HepG2 (cell line): ENCODE results near the gene CPT1A. TPM values are rescaled to one million over a fixed set of nuclear protein-coding genes. Genes with fewer than 3 reads are reported as not detected.

Source experiments
- ATAC-seq: fragments of 200-7000 bp; cut with Tn5 transposase; 3 replicates; pipeline ENCODE4 v1.9.1; 2020; ENCODE audit warnings: mild to moderate bottlenecking, moderate library complexity
- BruUV-seq: library from RNA; stranded (reverse); fragments of 400-500 nt; replicated peaks from 2 replicates; lab custom pipeline; 2021; lab: Mats Ljungman, UMichigan
- CTCF ChIA-PET: fragments of 300-600 bp; formaldehyde crosslinking; extraction: SDS; loops from one replicate; lab custom pipeline; 2021; ENCODE audit warnings: low total read pairs, inconsistent platforms, low intra/inter-chr PET ratio; lab: Yijun Ruan, JAX
- POLR2A ChIA-PET: fragments of 350-600 bp; sonication (Branson Sonifier 250); formaldehyde crosslinking; loops from one replicate; lab custom pipeline; 2020; ENCODE audit warnings: antibody characterized with exemption, inconsistent platforms; lab: Yijun Ruan, JAX
- DNase-seq: peaks from one replicate; pipeline ENCODE4 v3.0.0-alpha.2; 2015; ENCODE audit warnings: low spot score
- FAIRE-seq: peaks from 3 replicates; lab custom pipeline; 2011; peaks lifted over from hg19 to GRCh38; lab: Jason Lieb, UNC
- H2AFZ ChIP-seq: one replicate; pipeline ENCODE4 v1.6.1; 2011; ENCODE audit warnings: low read length, inconsistent platforms
- H3K27ac ChIP-seq: fragments of 300-600 bp; 3 replicates; pipeline ENCODE4 v1.8.0; 2011; ENCODE audit warnings: mixed run types, mild to moderate bottlenecking, mixed read lengths, low read length, inconsistent platforms; ENCODE audit not compliant: insufficient read depth; ENCODE audit errors: extremely low read length
- H3K27me3 ChIP-seq, 2 experiments: fragments of 200-600 bp in 1 of 2; 2 replicates in 1 of 2; 3 replicates in 1 of 2; pipeline versions ENCODE4 v1.6.0 to v1.8.0; 2011; ENCODE audit warnings: low read length in 2 of 2, mild to moderate bottlenecking in 2 of 2, moderate library complexity in 2 of 2, inconsistent platforms in 1 of 2; ENCODE audit not compliant: insufficient read depth in 2 of 2, control insufficient read depth in 1 of 2
- H3K36me3 ChIP-seq, 2 experiments: fragments of 200-600 bp in 1 of 2; replicated peaks in 1 of 2; 2 replicates in 1 of 2; 3 replicates in 1 of 2; pipeline versions ENCODE4 v1.5.1 to v1.8.0; 2011; ENCODE audit warnings: low read length in 2 of 2, inconsistent platforms in 1 of 2; ENCODE audit not compliant: insufficient read depth in 2 of 2, control insufficient read depth in 1 of 2
- H3K4me1 ChIP-seq: 2 replicates; pipeline ENCODE4 v1.5.1; 2012; ENCODE audit warnings: low read length, inconsistent platforms; ENCODE audit not compliant: insufficient read depth
- H3K4me2 ChIP-seq: 2 replicates; pipeline ENCODE4 v1.6.0; 2011; ENCODE audit warnings: low read depth, low read length, inconsistent platforms
- H3K4me3 ChIP-seq, 3 experiments: fragments of 200-600 bp in 1 of 3; sonication (generic), shearing (Covaris generic) in 1 of 3; replicated peaks in 1 of 3; 2 replicates each; pipeline ENCODE4 v1.5.1; 2011 to 2016; ENCODE audit warnings: low read length in 3 of 3, inconsistent platforms in 2 of 3, low read depth in 2 of 3, mild to moderate bottlenecking in 2 of 3, control low read depth in 1 of 3, mixed read lengths in 1 of 3; ENCODE audit not compliant: insufficient read depth in 1 of 3
- H3K79me2 ChIP-seq: one replicate; pipeline ENCODE4 v1.6.1; 2011; ENCODE audit warnings: low read length, inconsistent platforms; ENCODE audit not compliant: insufficient read depth
- H3K9ac ChIP-seq: 2 replicates; pipeline ENCODE4 v1.6.0; 2011; ENCODE audit warnings: mild to moderate bottlenecking, low read depth, low read length, inconsistent platforms; ENCODE audit not compliant: insufficient read depth
- H3K9me3 ChIP-seq: 2 replicates; pipeline ENCODE4 v1.5.1; 2012; ENCODE audit warnings: mild to moderate bottlenecking, low read length
- H4K20me1 ChIP-seq: 2 replicates; pipeline ENCODE4 v1.6.0; 2011; ENCODE audit warnings: inconsistent platforms, mild to moderate bottlenecking, low read length, moderate library complexity; ENCODE audit not compliant: insufficient read depth
- FOXK2 ChIP-seq: fragments of 450-650 bp; IDR thresholded peaks from 2 replicates; pipeline ENCODE4 v1.6.1; 2016
- ONECUT2 ChIP-seq: sonication (generic); formaldehyde crosslinking; IDR thresholded peaks from 2 replicates; pipeline ENCODE4 v1.4.0; 2020; ENCODE audit warnings: missing genetic modification reagents
- SMARCE1 ChIP-seq: fragments of 450-650 bp; IDR thresholded peaks from 2 replicates; pipeline ENCODE4 v1.6.1; 2017; ENCODE audit warnings: borderline replicate concordance
- TEAD3 ChIP-seq: optimal IDR thresholded peaks from 2 replicates; pipeline ENCODE3; 2016; ENCODE audit warnings: borderline replicate concordance
- USF2 ChIP-seq, 2 experiments: sonication (generic) in 1 of 2; formaldehyde crosslinking in 1 of 2; IDR thresholded peaks; 2 replicates each; pipeline versions ENCODE4 v1.5.1 to v1.6.1; 2011 to 2020; ENCODE audit warnings: borderline replicate concordance in 1 of 2, low read depth in 1 of 2, low read length in 1 of 2, mild to moderate bottlenecking in 1 of 2, missing genetic modification reagents in 1 of 2, moderate library complexity in 1 of 2
- ZBED4 ChIP-seq: sonication (generic); formaldehyde crosslinking; IDR thresholded peaks from 2 replicates; pipeline ENCODE4 v1.4.0; 2020; ENCODE audit warnings: missing genetic modification reagents, borderline replicate concordance
- ZNF224 ChIP-seq: sonication (generic); formaldehyde crosslinking; IDR thresholded peaks from 2 replicates; pipeline ENCODE4 v1.5.0; 2020; ENCODE audit warnings: mild to moderate bottlenecking, missing genetic modification reagents
- ZNF326 ChIP-seq: sonication (generic); formaldehyde crosslinking; IDR thresholded peaks from 2 replicates; pipeline ENCODE4 v1.4.0; 2020; ENCODE audit warnings: missing genetic modification reagents, borderline replicate concordance
- ZNF33B ChIP-seq: sonication (generic); formaldehyde crosslinking; IDR thresholded peaks from 2 replicates; pipeline ENCODE4 v1.5.1; 2020; ENCODE audit warnings: mild to moderate bottlenecking, missing genetic modification reagents
- WGBS: methylation state at CpG from one replicate; pipeline ENCODE4 v1.1.6; 2017; ENCODE audit warnings: low lambda C conversion rate; 5-methylcytosine and 5-hydroxymethylcytosine counted together
- in situ Hi-C: cut with HindIII; loops from 2 replicates; pipeline ENCODE4 v1.10.0; 2017; ENCODE audit warnings: low pct_unique_long_range_greater_than_20kb; ENCODE audit not compliant: extremely low pct_ligation_motif_present
- intact Hi-C: fragments of 100-400 bp; cut with micrococcal nuclease; formaldehyde crosslinking; loops from one replicate; pipeline ENCODE4 v1.10.0; 2022; ENCODE audit not compliant: unreplicated experiment
- polyA plus RNA-seq, 8 experiments: library from polyadenylated mRNA; depleted of rRNA in 3 of 8; stranded (reverse) in 7 of 8; unstranded in 1 of 8; fragments of >200 nt; fragmentation: Illumina TruSeq in 4 of 8; extraction: Trizol in 4 of 8; gene quantifications; 2 replicates each; pipeline versions ENCODE4 v1.2.1 to v1.2.3, GENCODE V29; 2011 to 2016; ENCODE audit warnings: low read depth in 4 of 8, missing spikeins in 1 of 8, mixed read lengths in 1 of 8; ENCODE audit not compliant: insufficient read depth in 1 of 8
- total RNA-seq, 5 experiments: library from RNA; depleted of rRNA; stranded (reverse); fragments of >200 nt; fragmentation: Illumina TruSeq; extraction: Trizol; gene quantifications; 2 replicates each; pipeline ENCODE4 v1.2.3, GENCODE V29; 2016; ENCODE audit warnings: low read depth in 1 of 5
- TF ChIP-seq, protein P1 (sequence below): sonication (generic); formaldehyde crosslinking; IDR thresholded peaks from 2 replicates; pipeline ENCODE4 v1.8.0; 2022; ENCODE audit warnings: missing genetic modification reagents, low read depth, mild to moderate bottlenecking, borderline replicate concordance

CPT1A gene
- total and polyA plus RNA-seq, 2 of the 13 experiments (the other 11 are each of a cell fraction or from before 2014, with no cell fraction given) = 7.0 to 7.1 TPM

GRCh38 chr11:68772936-68773335 is 68.8 kb downstream of the CPT1A start:
- TF ChIP-seq, protein P1, sequence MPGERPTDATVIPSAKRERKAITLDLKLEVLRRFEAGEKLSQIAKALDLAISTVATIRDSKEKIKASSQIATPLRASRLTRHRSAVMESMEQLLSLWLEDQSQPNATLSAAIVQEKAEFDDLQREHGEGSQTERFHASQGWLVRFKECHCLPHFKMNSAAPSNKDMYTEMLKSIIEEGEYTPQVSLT (CRISPR knock-in tag) = no peak
- TF ChIP-seq USF2 (IDR thresholded peaks at IDR 0.05; ENCODE audit: low read depth, low read length) = no peak
- TF ChIP-seq USF2 (CRISPR knock-in tag; IDR thresholded peaks at IDR 0.05; ENCODE audit: borderline replicate concordance) = no peak
- TF ChIP-seq ZNF33B (CRISPR knock-in tag) = no peak
- no peak for TF ChIP-seq SMARCE1
- no peak for TF ChIP-seq TEAD3 (CRISPR knock-in tag)
- no peak for TF ChIP-seq ZBED4
- no peak for TF ChIP-seq ONECUT2 (CRISPR knock-in tag)
- no peak for TF ChIP-seq ZNF326
- TF ChIP-seq FOXK2 = no peak
- TF ChIP-seq ZNF224 (CRISPR knock-in tag) = no peak
- TF ChIP-seq, all 625 proteins: peak for 0
- Histone ChIP-seq H3K27ac (no peak overlapping the region), H3K4me1 (no peaks in the 10 kb centered on the region), H3K9ac (no peak overlapping the region), H3K4me2 (no peak overlapping the region), H2AFZ (no peak overlapping the region), H3K36me3 (peaks cover 3 to 18% of the 10 kb centered on the region in 2 experiments; a peak in 3 of 5 replicates), H3K27me3 (no peaks in the 10 kb centered on the region), H3K79me2 (no peaks in the 10 kb centered on the region), H3K9me3 (no peaks in the 10 kb centered on the region), H4K20me1 (no peaks in the 10 kb centered on the region), H3K4me3 (no peak overlapping the region)
- ChIA-PET CTCF (no interaction called here), POLR2A (no interaction called here)
- in situ Hi-C loops (no loop called here), intact Hi-C loops (no loop called here)
- 96% methylated on average over 20 of the region's 20 CpGs for WGBS
- DNase-seq = no peak
- no peak for ATAC-seq
- no TSS peak for BruUV-seq
- no peak for FAIRE-seq
